ENCODE results near the gene STRIP1.

DNA sequence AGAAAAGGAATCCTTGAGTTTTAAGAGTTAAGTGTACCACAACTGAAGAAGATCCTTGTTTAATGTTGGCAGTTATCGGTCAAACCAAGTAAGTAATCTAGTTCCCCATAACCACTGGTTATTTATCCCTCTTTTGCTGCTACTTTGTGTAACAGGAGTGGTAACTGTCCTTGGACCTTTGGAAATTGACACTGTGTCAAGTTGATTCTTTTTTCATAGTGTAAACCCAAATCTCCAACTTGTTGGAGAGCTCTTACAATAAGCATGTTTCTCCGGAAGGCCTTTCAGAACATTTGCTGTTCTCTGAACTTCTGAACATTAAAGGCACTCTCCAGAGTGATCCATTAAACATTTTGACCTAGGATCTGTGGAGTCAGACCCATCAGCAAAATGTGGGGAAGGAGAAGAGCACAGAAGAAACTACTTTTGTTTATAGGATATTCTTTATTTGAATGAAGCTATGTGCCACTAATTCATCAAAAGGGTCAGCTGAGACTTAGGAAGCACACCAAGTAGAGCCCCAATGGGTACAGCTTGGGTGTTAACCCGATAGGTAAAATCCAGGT lies 46.0 kb upstream of the STRIP1 start:
- TF ChIP-seq CTCF (conservative IDR thresholded peaks at IDR 0.05) = no peak
- TF ChIP-seq EZH2 (IDR thresholded peaks at IDR 0.05; ENCODE audit: low read depth) = no peak

Measured in PC-9 (cell line).